ENCODE data around the gene SRRM3.
"Not testable (repeated sequence)": the region's sequence is repeated elsewhere in the genome, so short reads cannot be mapped to it uniquely, and the experiment has no call there.

- TF ChIP-seq EP300 (IDR thresholded peaks at IDR 0.05; ENCODE audit: borderline replicate concordance in 1 of 2, low read depth in 1 of 2, low read length in 1 of 2); CTCF (IDR thresholded peaks at IDR 0.05); NRF1 (IDR thresholded peaks at IDR 0.05; ENCODE audit: low read depth, low read length); IRF3 (IDR thresholded peaks at IDR 0.05; ENCODE audit: low read depth, low read length): not testable (repeated sequence)
These were observed 24.7 kb upstream of the SRRM3 start for GRCh38 chr7:76176951-76177350.
